HG03520 (cell line): Measurements from ENCODE around the gene SLC25A23.
A peak's percentile ranks its signal among the peaks of the same experiment; 100 is the strongest.
"Not testable (repeated sequence)": the region's sequence is repeated elsewhere in the genome, so short reads cannot be mapped to it uniquely, and the experiment has no call there.

Source experiments
- ATAC-seq: cut with Tn5 transposase; IDR thresholded peaks from one replicate; pipeline ENCODE4 v1.9.1; 2021; ENCODE audit warnings: mild to moderate bottlenecking, moderate library complexity; ENCODE audit not compliant: unreplicated experiment

SLC25A23 gene

GRCh38 chr19:6406401-6406800 lies 53.2 kb downstream of the SLC25A23 start:
- no peak for ATAC-seq

- no peak for ATAC-seq
Measured at GRCh38 chr19:6402837-6403608, 56.6 kb downstream of the SLC25A23 start.

GRCh38 chr19:6402058-6402457 lies 57.5 kb downstream of the SLC25A23 start:
- no peak for ATAC-seq

GRCh38 chr19:6400062-6400944 lies 59.3 kb downstream of the SLC25A23 start:
- not testable (repeated sequence) for ATAC-seq

DNA sequence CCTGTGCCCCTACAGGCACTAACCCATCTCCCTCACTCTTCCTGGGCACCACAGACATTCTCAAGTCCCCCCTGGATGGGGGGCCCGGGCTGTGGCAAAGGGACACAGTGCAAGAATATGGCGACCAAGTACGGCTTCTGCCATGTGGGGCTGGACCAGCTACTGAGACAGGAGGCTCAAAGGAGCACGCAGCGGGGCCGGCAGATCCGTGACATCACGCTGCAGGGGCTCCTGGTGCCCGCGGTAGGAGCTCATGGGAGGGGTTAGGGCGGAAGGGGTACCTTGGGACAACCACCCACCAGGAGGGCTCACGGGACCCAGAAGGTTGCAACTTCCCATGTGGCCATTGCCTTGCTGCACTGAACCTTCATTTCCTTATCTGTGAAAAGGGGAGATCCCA lies 63.3 kb downstream of the SLC25A23 start:
- no peak for ATAC-seq

DNA sequence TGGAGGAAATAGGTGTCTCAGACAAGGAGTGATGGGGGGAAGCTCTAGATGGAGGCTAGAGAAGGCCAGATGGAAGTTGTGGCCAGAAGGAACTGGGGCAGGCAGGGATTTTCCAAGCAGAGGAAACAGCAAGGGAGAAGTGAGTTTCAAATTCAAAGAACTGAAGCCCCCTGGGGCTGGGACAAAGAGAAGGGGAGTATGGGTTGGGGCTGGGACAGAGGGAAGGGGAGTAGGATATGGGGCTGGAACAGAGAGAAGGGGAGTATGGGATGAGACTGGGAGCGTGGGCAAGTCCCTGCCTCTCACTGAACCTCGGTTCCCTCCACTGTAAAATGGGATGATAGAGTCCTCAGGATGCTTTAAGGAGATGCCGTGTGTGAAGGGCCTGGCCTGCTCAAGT lies 64.8 kb downstream of the SLC25A23 start:
- ATAC-seq = no peak

DNA sequence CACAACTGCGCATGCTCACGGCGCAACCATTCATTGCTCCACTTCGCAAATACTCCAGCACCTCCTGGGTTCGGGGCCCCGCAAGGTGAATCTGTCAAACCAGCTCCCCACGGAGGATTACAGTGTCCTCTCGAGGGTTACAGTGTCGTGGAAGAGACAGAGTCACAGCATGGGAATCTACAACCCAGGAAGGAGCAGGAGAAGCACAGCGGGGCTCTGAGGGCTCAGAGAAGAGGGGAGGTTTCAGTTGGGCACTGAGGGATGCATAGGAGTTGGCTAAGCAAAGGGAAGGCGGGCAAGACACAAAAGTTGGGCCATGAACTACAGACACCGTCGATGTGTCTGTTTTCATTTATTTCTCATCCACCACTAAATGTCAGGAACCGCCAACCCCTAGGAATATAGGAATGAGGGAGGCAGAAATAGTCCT lies 65.6 kb downstream of the SLC25A23 start:
- ATAC-seq = no peak

- peak; percentile 76 for ATAC-seq
Measured at GRCh38 chr19:6393074-6393982, 66.3 kb downstream of the SLC25A23 start, which contains the start of gene GTF2F1. GTF2F1 (minus strand) TSS chr19:6393164; CDS start chr19:6392995, 169 bp downstream.

- no peak for ATAC-seq
Measured at GRCh38 chr19:6392221-6393073, 67.1 kb downstream of the SLC25A23 start.
